ENCODE measurements around the gene FAM168A.

FAM168A gene

GRCh38 chr11:73554671-73555320 is 43.1 kb downstream of the FAM168A start:
- no peak for DNase-seq

GRCh38 chr11:73553266-73553665 is 44.6 kb downstream of the FAM168A start:
- DNase-seq, result no peak

GRCh38 chr11:73551677-73552076 is 46.2 kb downstream of the FAM168A start:
- DNase-seq, result no peak

GRCh38 chr11:73549376-73549775 is 48.5 kb downstream of the FAM168A start:
- DNase-seq, result no peak

- no peak for DNase-seq
Measured at GRCh38 chr11:73547706-73548595, 50.0 kb downstream of the FAM168A start.

DNA sequence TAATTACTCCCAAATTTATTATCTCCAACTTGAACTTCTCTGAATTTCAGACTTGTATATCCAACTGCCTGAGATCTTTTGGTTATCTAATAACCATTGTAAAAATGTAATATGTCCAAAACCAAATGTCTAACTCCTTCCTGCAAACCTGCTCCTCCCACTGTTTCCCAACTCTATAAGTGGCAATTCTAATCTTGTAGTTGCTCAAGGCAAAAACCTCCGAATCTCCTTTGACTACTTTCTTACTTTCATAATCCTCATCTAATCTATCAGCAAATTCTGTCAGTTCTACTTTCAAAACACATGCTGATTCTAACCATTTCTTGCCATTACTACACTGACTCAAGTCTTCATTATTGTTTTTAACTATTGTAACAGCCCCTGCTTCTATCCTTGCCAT is 55.7 kb downstream of the FAM168A start:
- DNase-seq, result no peak

DNA sequence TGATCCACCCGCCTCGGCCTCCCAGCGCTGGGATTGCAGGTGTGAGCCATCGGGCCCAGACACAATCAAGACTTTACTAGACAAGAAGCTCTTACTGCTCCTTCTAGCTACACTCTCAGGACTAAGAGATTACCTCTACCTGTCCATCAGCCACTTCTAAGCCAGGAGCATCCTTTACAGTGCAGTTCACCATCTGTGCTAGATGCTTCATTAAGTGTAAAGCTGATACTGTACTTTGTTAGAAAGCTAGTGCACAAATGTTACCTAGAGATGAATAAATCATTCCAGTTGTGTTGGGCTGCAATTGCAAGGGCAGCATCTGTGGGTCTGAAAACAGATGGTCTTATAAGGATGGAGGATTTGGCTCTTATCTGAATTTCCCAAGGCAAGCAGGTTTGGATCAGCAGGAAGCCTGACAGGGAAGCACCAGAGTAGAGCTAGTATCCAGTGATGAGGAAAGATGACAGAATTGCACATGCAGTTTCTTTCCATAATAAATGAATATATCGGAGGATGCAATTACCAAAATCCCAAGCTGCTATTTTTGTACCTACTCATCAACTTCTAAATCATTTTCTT is 58.3 kb downstream of the FAM168A start:
- DNase-seq, result no peak

GRCh38 chr11:73538381-73538872 is 59.5 kb downstream of the FAM168A start:
- no peak for DNase-seq

GRCh38 chr11:73537969-73538368 is 59.9 kb downstream of the FAM168A start:
- DNase-seq, result no peak

DNA sequence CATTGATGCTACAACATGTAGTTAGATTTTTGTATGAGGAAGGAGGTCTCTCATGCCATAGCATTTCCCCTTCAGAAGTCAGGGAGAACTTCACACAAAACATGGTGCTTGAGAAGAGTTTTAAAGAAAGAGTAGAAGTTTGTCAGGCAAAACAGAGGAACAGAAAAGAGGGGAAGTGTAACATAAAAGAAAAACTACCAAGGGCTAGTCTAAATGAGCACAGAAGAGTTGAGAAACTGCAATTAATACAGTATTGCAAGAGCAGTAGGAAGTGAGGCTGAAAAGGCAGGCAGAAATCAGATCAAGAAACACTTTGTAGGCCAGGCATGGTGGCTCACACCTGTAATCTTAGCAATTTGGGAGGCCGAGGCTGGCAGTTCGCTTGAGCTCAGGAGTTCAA is 61.0 kb downstream of the FAM168A start:
- no peak for DNase-seq

DNA sequence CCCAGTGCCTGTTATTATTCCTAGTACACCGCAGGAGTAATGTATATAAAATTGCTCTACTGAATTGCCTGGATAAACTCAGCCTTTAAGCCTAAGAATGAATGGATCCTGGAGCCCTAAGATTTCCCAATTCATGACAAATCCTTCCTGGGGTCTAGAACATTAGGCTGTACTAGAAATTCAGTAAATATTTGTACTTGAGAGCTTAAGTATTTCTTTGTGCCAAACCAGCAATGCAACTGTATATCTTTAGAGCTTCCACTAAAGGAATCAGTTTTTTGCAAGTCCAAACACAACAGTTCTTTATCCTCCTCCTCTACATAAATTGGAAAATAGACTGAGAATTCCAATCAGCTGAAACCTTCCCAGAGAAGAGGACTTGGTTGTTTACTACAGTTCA is 65.6 kb downstream of the FAM168A start:
- DNase-seq, result no peak

DNA sequence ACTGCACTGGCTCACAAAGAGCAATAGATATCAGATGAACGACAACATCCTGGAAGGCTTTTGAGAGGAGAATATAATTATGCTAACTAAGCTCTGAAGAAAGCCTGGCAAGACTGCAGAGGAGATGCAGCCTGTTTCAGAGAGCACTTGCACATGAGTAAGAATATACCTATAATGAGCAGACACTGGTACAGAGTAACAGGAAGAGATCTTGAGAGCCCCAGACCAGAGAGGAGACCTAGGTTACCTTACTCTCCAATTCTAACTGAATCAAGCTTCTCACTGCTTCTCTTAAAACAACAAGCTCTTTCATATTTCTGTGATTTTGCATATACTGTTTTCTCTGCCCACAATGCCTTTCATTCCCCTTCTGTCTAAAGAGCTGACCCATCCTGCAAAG is 66.5 kb downstream of the FAM168A start:
- DNase-seq, result no peak

- no peak for DNase-seq
Measured at GRCh38 chr11:73530109-73530508, 67.8 kb downstream of the FAM168A start.

- no peak for DNase-seq
Measured at GRCh38 chr11:73529204-73529530, 68.7 kb downstream of the FAM168A start.

- no peak for DNase-seq
Measured at GRCh38 chr11:73528483-73529203, 69.3 kb downstream of the FAM168A start.

DNA sequence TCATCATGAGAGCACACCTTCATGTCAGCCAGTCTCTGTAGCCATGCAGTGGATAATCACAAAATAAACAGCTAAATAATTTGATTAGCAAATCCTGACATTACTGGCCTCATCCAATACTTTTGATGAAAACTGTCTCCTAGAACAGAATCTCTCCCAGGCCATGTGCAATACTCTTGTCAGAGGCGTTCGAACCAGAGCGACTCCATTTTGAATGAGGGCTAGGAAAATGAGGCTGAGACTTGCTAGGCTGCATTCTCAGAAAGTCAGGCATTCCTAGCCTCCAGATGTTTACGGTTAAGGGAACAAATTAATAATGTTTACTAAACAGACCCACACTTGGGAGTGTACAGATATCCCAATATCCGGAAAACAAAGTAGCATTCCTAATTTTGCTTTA is 69.9 kb downstream of the FAM168A start:
- no peak for DNase-seq

DNA sequence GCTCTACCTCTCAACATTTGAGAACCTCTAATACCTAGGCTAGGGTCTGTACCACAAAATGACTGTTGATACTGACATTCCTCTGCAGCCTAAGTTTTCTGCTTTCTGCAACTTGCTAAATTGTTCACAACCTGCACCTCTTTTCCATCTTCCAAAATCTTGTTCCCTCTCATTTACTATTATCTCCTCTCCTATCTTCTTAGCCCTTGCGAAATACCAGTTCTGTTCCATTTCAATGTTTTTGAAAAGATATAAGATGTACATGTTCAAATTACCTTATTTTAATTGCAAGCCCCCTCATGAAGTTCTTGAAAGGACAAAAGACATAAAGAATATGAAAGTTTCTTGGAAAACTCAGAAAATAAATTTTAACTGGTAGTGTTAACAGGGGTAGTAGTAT is 72.3 kb downstream of the FAM168A start:
- no peak for DNase-seq

GRCh38 chr11:73524774-73525173 is 73.1 kb downstream of the FAM168A start:
- no peak for DNase-seq

DNA sequence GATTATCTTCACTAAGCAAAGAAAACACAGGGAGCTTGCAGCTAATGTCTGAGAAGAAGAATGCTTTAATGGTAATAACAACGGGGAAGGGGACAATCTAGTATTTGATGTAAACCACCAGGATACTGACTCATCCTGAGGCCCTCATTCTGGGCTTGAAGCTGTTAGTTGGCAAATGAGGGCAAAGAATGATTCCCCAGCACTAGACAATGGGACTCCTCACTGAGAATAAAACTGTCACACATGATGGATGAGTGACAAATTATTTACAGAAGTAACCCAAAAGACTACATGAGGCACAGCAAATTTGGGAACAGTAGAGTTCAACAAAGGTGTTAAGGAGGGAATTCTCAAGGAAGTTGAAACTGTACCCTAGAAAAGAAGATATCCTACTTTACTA is 76.3 kb downstream of the FAM168A start:
- DNase-seq, result no peak

GRCh38 chr11:73520353-73521061 is 77.4 kb downstream of the FAM168A start:
- DNase-seq, result no peak

DNA sequence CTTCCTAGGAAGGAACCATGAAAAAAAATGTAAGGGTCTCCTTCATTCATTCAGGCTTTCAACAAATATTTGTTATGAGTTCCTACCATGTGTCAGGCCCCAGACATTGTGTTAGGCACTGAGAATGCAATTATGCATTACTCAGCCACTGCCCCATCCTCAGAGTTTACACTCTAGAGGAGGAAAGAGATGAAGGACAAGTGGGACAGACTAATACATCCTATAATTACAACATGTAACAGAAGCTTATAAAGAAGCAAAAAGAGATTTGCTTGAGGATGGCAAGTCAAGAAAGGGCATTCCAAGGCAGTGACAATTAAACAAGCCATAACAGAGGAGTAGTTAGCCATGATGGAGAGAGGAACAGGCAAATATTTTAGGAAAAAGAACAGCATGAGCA is 78.6 kb downstream of the FAM168A start:
- DNase-seq, result no peak

GRCh38 chr11:73518195-73518594 is 79.7 kb downstream of the FAM168A start:
- no peak for DNase-seq

- DNase-seq, result no peak
Measured at GRCh38 chr11:73516080-73516479, 81.8 kb downstream of the FAM168A start.
